SU-DHL-6 (cell line): Measurements from ENCODE around the gene PCDHA10.

ENCODE experiments used
- H2AFZ ChIP-seq: fragments of 200-600 bp; sonication (generic); 2 replicates; pipeline ENCODE4 v1.6.1; 2014; ENCODE audit warnings: low read depth, mild to moderate bottlenecking, moderate library complexity, mixed read lengths, antibody characterized with exemption, low read length; ENCODE audit not compliant: severe bottlenecking
- H3F3A ChIP-seq: fragments of 200-600 bp; shearing (Covaris generic); 2 replicates; pipeline ENCODE4 v1.6.0; 2016; ENCODE audit warnings: antibody characterized with exemption, mild to moderate bottlenecking; ENCODE audit not compliant: insufficient read depth
- H3K27ac ChIP-seq: fragments of 200-600 bp; sonication (generic); 2 replicates; pipeline ENCODE4 v1.5.1; 2016; ENCODE audit warnings: low read depth, mild to moderate bottlenecking, low read length, moderate library complexity, mixed read lengths
- H3K27me3 ChIP-seq: fragments of 200-600 bp; sonication (generic), shearing (Covaris generic); 2 replicates; pipeline ENCODE4 v1.6.0; 2014; ENCODE audit warnings: mild to moderate bottlenecking, low read length
- H3K36me3 ChIP-seq: fragments of 200-600 bp; sonication (generic); 2 replicates; pipeline ENCODE4 v1.6.1; 2014; ENCODE audit warnings: mild to moderate bottlenecking, low read length, mixed read lengths
- H3K4me2 ChIP-seq: fragments of 300-600, 200-600 bp; shearing (Covaris generic), sonication (generic); 2 replicates; pipeline ENCODE4 v1.6.0; 2014; ENCODE audit warnings: low read length, low read depth, mild to moderate bottlenecking; ENCODE audit not compliant: poor library complexity, severe bottlenecking
- H3K4me3 ChIP-seq: fragments of 200-600 bp; sonication (generic); 2 replicates; pipeline ENCODE4 v1.5.1; 2014; ENCODE audit warnings: antibody characterized with exemption, low read length, mild to moderate bottlenecking, mixed read lengths; ENCODE audit not compliant: insufficient read depth, poor library complexity, severe bottlenecking
- H3K79me2 ChIP-seq: fragments of 200-600 bp; sonication (generic); 2 replicates; pipeline ENCODE4 v1.6.1; 2014; ENCODE audit warnings: mild to moderate bottlenecking, low read length, moderate library complexity; ENCODE audit not compliant: insufficient read depth
- H3K9ac ChIP-seq: fragments of 200-600 bp; sonication (generic); 2 replicates; pipeline ENCODE4 v1.7.0; 2014; ENCODE audit warnings: mild to moderate bottlenecking, low read length
- H3K9me2 ChIP-seq: fragments of 200-600 bp; sonication (generic); replicated peaks from 2 replicates; pipeline ENCODE4 v1.6.1; 2014; ENCODE audit warnings: low read length; ENCODE audit not compliant: insufficient read depth
- H3K9me3 ChIP-seq: fragments of 200-600 bp; sonication (generic); 2 replicates; pipeline ENCODE4 v1.6.1; 2014; ENCODE audit warnings: low read length, mixed read lengths; ENCODE audit not compliant: insufficient read depth
- H4K20me1 ChIP-seq: fragments of 200-600 bp; sonication (generic); 2 replicates; pipeline ENCODE4 v1.6.1; 2014; ENCODE audit warnings: low read depth, mild to moderate bottlenecking, antibody characterized with exemption, low read length, moderate library complexity, mixed read lengths
- CTCF ChIP-seq: fragments of 200-600 bp; sonication (generic); IDR thresholded peaks from one replicate; pipeline ENCODE4 v1.5.1; 2017; ENCODE audit warnings: antibody characterized with exemption, mild to moderate bottlenecking, low read length, moderate library complexity; ENCODE audit not compliant: insufficient read depth, poor library complexity, severe bottlenecking
- EZH2phosphoT487 ChIP-seq: fragments of 200-600 bp; sonication (generic), shearing (Covaris generic); conservative IDR thresholded peaks from 2 replicates; pipeline ENCODE4 v1.6.1; 2018; ENCODE audit warnings: mild to moderate bottlenecking, antibody characterized with exemption, low read length, moderate library complexity, mixed read lengths

PCDHA10 gene

GRCh38 chr5:140857177-140857986 lies 1.7 kb downstream of the PCDHA10 start:
- no peaks in the 10 kb centered on the region for H3K36me3 ChIP-seq
- no peaks in the 10 kb centered on the region for H3K9me3 ChIP-seq
- H3K4me2 ChIP-seq, result no peak overlapping the region
- H2AFZ ChIP-seq, result no peak overlapping the region
- no peak overlapping the region for H3K27ac ChIP-seq
- H3K9ac ChIP-seq, result no peak overlapping the region
- H3F3A ChIP-seq, result no peaks in the 10 kb centered on the region
- H3K9me2 ChIP-seq, result no peaks in the 10 kb centered on the region
- no peaks in the 10 kb centered on the region for H3K27me3 ChIP-seq
- H4K20me1 ChIP-seq, result no peaks in the 10 kb centered on the region
- H3K79me2 ChIP-seq, result no peaks in the 10 kb centered on the region
- no peak for TF ChIP-seq EZH2phosphoT487
- no peak for TF ChIP-seq CTCF
- H3K4me3 ChIP-seq, result no peak overlapping the region

GRCh38 chr5:140857987-140858240 lies 2.2 kb downstream of the PCDHA10 start:
- H4K20me1 ChIP-seq, result no peaks in the 10 kb centered on the region
- no peaks in the 10 kb centered on the region for H3K36me3 ChIP-seq
- H3K4me3 ChIP-seq, result no peak overlapping the region
- no peaks in the 10 kb centered on the region for H3F3A ChIP-seq
- no peak overlapping the region for H2AFZ ChIP-seq
- no peak overlapping the region for H3K4me2 ChIP-seq
- no peak overlapping the region for H3K27ac ChIP-seq
- no peak overlapping the region for H3K9ac ChIP-seq
- no peaks in the 10 kb centered on the region for H3K9me2 ChIP-seq
- no peaks in the 10 kb centered on the region for H3K79me2 ChIP-seq
- no peak for TF ChIP-seq CTCF
- no peaks in the 10 kb centered on the region for H3K27me3 ChIP-seq
- no peaks in the 10 kb centered on the region for H3K9me3 ChIP-seq

GRCh38 chr5:140862441-140863295 lies 7.0 kb downstream of the PCDHA10 start:
- H3K79me2 ChIP-seq, result no peaks in the 10 kb centered on the region
- no peak overlapping the region for H3K27ac ChIP-seq
- H3K27me3 ChIP-seq, result no peaks in the 10 kb centered on the region
- no peaks in the 10 kb centered on the region for H4K20me1 ChIP-seq
- H3K9me2 ChIP-seq, result no peaks in the 10 kb centered on the region
- no peak overlapping the region for H2AFZ ChIP-seq
- no peak overlapping the region for H3K9ac ChIP-seq
- H3K4me3 ChIP-seq, result no peak overlapping the region
- no peak overlapping the region for H3K4me2 ChIP-seq
- TF ChIP-seq EZH2phosphoT487 (no peak), CTCF (no peak)
- no peaks in the 10 kb centered on the region for H3K9me3 ChIP-seq
- no peaks in the 10 kb centered on the region for H3K36me3 ChIP-seq
- no peaks in the 10 kb centered on the region for H3F3A ChIP-seq
